ENCODE data around the gene PTCHD4. TPM values are rescaled to one million over a fixed set of nuclear protein-coding genes. Genes with fewer than 3 reads are reported as not detected.

The PTCHD4 gene
- total and polyA plus RNA-seq, 8 donors = 0.06 to 0.59 (median 0.20) TPM

DNA sequence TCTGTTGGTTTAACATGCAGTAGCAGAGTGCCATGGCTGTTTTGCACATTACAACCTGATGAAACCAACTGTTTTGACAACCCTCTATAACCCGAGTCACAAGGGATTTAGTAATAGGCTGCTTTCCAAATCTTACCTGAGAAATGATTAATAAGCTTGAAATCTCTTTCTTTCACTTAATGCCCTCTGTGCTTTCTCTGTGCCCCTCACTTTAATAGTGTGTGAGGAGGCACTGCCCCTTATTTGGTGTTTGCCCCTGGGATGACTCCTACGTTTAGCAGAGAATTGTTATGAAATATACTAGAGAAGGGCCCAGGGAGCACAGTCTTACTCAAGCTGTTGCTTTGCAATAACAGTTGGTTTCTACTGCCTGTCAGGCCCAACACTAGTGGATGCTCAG lies 31.0 kb upstream of the PTCHD4 start:
- Histone ChIP-seq H3K9me3 (no peaks in the 10 kb centered on the region), H3K36me3 (no peaks in the 10 kb centered on the region), H3K27ac (no peak overlapping the region), H3K27me3 (no peaks in the 10 kb centered on the region), H3K4me3 (no peak overlapping the region), H3K4me1 (no peaks in the 10 kb centered on the region)
- TF ChIP-seq, protein P1, sequence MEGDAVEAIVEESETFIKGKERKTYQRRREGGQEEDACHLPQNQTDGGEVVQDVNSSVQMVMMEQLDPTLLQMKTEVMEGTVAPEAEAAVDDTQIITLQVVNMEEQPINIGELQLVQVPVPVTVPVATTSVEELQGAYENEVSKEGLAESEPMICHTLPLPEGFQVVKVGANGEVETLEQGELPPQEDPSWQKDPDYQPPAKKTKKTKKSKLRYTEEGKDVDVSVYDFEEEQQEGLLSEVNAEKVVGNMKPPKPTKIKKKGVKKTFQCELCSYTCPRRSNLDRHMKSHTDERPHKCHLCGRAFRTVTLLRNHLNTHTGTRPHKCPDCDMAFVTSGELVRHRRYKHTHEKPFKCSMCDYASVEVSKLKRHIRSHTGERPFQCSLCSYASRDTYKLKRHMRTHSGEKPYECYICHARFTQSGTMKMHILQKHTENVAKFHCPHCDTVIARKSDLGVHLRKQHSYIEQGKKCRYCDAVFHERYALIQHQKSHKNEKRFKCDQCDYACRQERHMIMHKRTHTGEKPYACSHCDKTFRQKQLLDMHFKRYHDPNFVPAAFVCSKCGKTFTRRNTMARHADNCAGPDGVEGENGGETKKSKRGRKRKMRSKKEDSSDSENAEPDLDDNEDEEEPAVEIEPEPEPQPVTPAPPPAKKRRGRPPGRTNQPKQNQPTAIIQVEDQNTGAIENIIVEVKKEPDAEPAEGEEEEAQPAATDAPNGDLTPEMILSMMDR (IDR thresholded peaks at IDR 0.05) = no peak
- intact Hi-C loops (cut with DNase I) = no loop called here
- 26 to 31% methylated on average over 2 of the region's 2 CpGs for WGBS, 2 donors
- FAIRE-seq = no peak
- no peak for DNase-seq
- no peak for ATAC-seq

DNA sequence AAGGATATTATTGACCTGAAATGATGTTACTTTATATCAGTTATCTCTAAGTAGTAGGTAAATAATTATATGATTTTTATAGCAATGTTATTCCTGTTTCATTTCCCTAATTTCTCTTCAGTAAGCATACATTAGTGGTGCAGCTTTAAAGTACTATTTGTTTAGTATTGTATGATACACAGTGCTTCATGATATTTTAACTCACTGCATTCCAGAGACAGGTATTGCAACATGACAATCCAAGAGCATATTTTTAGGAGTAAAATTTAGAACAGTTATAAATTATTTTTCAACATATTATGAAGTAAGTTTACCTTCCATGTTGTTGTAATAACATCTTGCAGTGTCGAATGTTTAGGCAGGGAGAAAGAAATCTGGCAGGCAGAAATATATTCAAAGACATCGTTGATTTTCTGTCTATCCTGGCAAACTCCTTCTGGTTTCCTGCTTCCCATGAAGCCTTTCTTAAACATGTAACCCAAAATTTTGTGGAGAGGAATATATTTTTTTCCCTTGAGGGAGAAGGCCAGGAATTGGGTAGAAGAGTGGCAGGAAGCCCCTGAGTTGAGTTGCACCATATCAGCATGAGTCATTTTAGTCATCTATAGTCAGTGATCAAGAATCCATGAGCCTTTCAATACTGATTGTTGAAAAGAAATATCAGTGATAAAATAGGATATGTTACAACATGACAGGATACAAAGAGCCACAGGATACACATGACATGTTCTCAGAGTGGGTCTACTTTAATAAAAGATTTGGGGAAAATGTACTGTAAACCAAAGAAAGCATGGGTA lies 29.0 kb upstream of the PTCHD4 start:
- FAIRE-seq (no peak), ATAC-seq (no peak), DNase-seq (no peak)
- Histone ChIP-seq H3K27ac (no peak overlapping the region), H3K9me3 (no peaks in the 10 kb centered on the region), H3K4me3 (no peak overlapping the region), H3K4me1 (no peaks in the 10 kb centered on the region), H3K36me3 (no peaks in the 10 kb centered on the region), H3K27me3 (no peaks in the 10 kb centered on the region)
- 57 to 77% methylated on average over 2 of the region's 2 CpGs for WGBS, 2 donors
- TF ChIP-seq, protein P1 (IDR thresholded peaks at IDR 0.05) = no peak
- intact Hi-C loops (cut with DNase I) = no loop called here

DNA sequence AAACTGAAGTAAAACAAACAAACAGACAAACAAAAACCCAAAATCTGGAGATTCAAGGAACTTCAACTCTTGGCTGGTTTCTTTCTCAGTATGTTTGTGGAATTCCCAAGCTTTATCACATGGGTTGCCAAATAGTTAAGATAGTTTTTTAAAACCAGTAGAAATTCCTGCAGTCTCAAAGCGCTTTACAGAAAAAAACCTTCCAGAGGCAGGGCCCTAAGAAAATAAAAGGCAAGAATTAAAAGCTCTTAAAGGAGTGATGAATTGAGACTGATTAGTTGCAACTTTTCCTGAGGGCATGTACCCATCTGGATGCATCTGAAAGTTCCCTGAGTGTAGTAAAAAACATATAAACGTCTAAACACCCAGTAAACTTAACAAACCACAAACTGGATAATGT lies 25.9 kb upstream of the PTCHD4 start:
- TF ChIP-seq, protein P1 (IDR thresholded peaks at IDR 0.05) = no peak
- no peak overlapping the region for H3K4me3 ChIP-seq
- 40 to 44% methylated on average over 2 of the region's 2 CpGs for WGBS, 2 donors
- FAIRE-seq (no peak), DNase-seq (no peak), ATAC-seq (no peak)
- H3K4me1 ChIP-seq = no peaks in the 10 kb centered on the region
- no peaks in the 10 kb centered on the region for H3K27me3 ChIP-seq
- H3K27ac ChIP-seq = no peak overlapping the region
- no peaks in the 10 kb centered on the region for H3K36me3 ChIP-seq
- no peaks in the 10 kb centered on the region for H3K9me3 ChIP-seq
- intact Hi-C loops (cut with DNase I) = no loop called here

DNA sequence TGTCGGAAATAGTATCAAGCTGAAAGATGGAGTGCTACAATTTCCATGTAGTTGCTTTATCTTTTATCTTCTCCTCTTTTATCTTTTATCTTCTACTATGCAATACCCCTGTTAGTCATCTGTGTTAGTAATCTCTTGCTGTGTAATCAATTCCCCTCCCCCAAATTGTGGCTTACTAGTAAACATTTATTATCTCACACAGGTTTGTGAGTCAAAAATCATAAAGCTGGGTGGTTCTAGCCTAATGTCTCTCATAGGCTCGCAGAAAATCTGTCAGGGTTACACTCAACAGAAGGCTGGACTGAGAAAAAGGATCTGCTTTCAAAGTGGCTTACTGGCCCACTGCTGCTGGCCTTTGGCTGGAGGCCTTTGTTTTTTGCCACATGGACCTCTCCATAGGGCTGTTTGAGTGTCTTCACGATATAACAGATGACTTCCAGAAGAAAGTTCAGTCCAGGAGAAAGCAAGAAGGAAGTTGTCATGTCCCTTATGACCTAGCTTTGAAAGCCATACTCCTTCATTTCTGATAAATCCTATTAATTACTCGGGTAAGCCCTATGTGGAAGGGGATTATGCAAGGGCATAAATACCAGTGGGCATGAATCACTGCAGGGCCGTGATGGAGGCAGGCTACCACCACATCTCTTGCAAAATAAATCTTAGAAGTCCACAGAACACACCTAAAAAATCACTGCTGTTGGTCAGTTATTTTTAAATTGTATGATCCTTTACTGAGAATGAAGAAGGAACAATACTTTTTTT lies 24.5 kb upstream of the PTCHD4 start:
- intact Hi-C loops (cut with DNase I) = no loop called here
- Histone ChIP-seq H3K36me3 (no peaks in the 10 kb centered on the region), H3K27ac (no peak overlapping the region), H3K4me1 (no peaks in the 10 kb centered on the region), H3K27me3 (no peaks in the 10 kb centered on the region), H3K4me3 (no peak overlapping the region), H3K9me3 (no peaks in the 10 kb centered on the region)
- peak in 1 of 4 donors; percentile 59 for ATAC-seq
- no peak for DNase-seq
- no peak for FAIRE-seq
- TF ChIP-seq, protein P1 (IDR thresholded peaks at IDR 0.05) = no peak
- 50 to 62% methylated on average over 5 of the region's 5 CpGs for WGBS, 2 donors

DNA sequence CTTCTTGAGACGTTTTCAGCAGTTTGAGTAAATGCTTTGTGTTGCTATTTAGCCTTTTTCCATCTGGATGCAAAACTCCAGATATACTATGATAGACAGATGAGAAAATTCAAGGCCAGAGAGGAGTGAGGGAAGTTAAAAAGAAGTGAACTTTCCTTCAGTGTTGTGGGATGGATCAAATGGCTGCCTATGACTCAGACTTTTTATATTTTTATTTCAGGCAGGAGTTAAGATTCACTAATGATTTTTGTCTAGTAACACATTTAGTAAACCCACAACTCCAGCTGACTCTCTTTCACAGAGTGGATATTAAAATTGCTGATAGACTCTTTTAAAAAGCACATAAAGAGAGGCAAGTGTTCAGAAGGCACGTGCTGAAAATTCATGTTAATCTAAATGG lies 23.2 kb upstream of the PTCHD4 start:
- H3K27me3 ChIP-seq = no peaks in the 10 kb centered on the region
- FAIRE-seq = no peak
- H3K4me1 ChIP-seq = no peaks in the 10 kb centered on the region
- H3K36me3 ChIP-seq = no peaks in the 10 kb centered on the region
- WGBS, 2 donors = 24 to 30% methylated on average over 2 of the region's 2 CpGs
- no peaks in the 10 kb centered on the region for H3K9me3 ChIP-seq
- DNase-seq = no peak
- TF ChIP-seq, protein P1 (IDR thresholded peaks at IDR 0.05) = no peak
- H3K4me3 ChIP-seq = no peak overlapping the region
- intact Hi-C loops (cut with DNase I) = no loop called here
- no peak for ATAC-seq
- no peak overlapping the region for H3K27ac ChIP-seq
